ENCODE data around the gene CDK6. TPM values are rescaled to one million over a fixed set of nuclear protein-coding genes. Genes with fewer than 3 reads are reported as not detected.

The CDK6 gene
- polyA plus RNA-seq, 1 experiment = 29.2 TPM

- no peak overlapping the region for H3K4me3 ChIP-seq (ENCODE audit: low read depth, low read length)
- H3K36me3 ChIP-seq (ENCODE audit: control insufficient read depth, insufficient read depth, low read length) = no peaks in the 10 kb centered on the region; the same call in none of the 2 replicates
- no peak for TF ChIP-seq CTCF (IDR thresholded peaks at IDR 0.05; ENCODE audit: insufficient read depth, low read depth, low read length)
- H3K27me3 ChIP-seq (ENCODE audit: control insufficient read depth, insufficient read depth, low read length) = no peaks in the 10 kb centered on the region
- DNase-seq (ENCODE audit: low read depth) = peak; percentile 82
- ChIA-PET POLR2A (no interaction called here), CTCF (no interaction called here)
Measured at GRCh38 chr7:92751902-92752901, 84.2 kb downstream of the CDK6 start.

DNA sequence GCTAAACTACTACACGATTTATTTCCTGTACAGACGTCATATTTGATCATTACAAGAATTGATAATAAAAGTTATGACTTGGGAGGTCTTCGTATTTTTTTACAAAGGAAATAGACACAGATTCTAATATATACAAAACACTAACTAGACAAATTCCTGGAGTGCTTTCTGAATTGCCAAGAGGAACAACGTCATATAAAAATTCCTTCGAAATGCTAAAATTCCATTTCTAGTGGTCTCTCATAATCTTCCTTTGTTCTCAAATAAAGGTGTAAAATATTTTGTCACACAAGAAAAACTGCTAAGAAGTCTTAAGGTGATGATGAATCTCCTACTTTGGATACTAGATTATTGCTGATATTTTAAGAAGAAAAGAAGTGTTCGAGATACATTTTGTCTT is 85.4 kb downstream of the CDK6 start:
- ChIA-PET CTCF (no interaction called here), POLR2A (no interaction called here)
- TF ChIP-seq CTCF (IDR thresholded peaks at IDR 0.05; ENCODE audit: insufficient read depth, low read depth, low read length) = no peak
- H3K27me3 ChIP-seq (ENCODE audit: control insufficient read depth, insufficient read depth, low read length) = no peaks in the 10 kb centered on the region
- H3K4me3 ChIP-seq (ENCODE audit: low read depth, low read length) = no peak overlapping the region
- DNase-seq (ENCODE audit: low read depth) = no peak
- H3K36me3 ChIP-seq (ENCODE audit: control insufficient read depth, insufficient read depth, low read length) = no peaks in the 10 kb centered on the region; the same call in none of the 2 replicates

GRCh38 chr7:92750447-92750839 is 85.9 kb downstream of the CDK6 start:
- POLR2A ChIA-PET = no interaction called here
- TF ChIP-seq CTCF (IDR thresholded peaks at IDR 0.05; ENCODE audit: insufficient read depth, low read depth, low read length) = no peak
- Histone ChIP-seq H3K36me3 (ENCODE audit: control insufficient read depth, insufficient read depth, low read length) (no peaks in the 10 kb centered on the region; the same call in none of the 2 replicates), H3K27me3 (ENCODE audit: control insufficient read depth, insufficient read depth, low read length) (no peaks in the 10 kb centered on the region), H3K4me3 (ENCODE audit: low read depth, low read length) (no peak overlapping the region)
- CTCF ChIA-PET = no interaction called here
- DNase-seq (ENCODE audit: low read depth) = no peak

- no peaks in the 10 kb centered on the region; the same call in none of the 2 replicates for H3K36me3 ChIP-seq (ENCODE audit: control insufficient read depth, insufficient read depth, low read length)
- ChIA-PET POLR2A (no interaction called here), CTCF (no interaction called here)
- H3K4me3 ChIP-seq (ENCODE audit: low read depth, low read length) = no peak overlapping the region
- TF ChIP-seq CTCF (IDR thresholded peaks at IDR 0.05; ENCODE audit: insufficient read depth, low read depth, low read length) = no peak
- no peaks in the 10 kb centered on the region for H3K27me3 ChIP-seq (ENCODE audit: control insufficient read depth, insufficient read depth, low read length)
- no peak for DNase-seq (ENCODE audit: low read depth)
Measured at GRCh38 chr7:92749832-92750446, 86.4 kb downstream of the CDK6 start.

- Histone ChIP-seq H3K36me3 (ENCODE audit: control insufficient read depth, insufficient read depth, low read length) (no peaks in the 10 kb centered on the region; the same call in none of the 2 replicates), H3K4me3 (ENCODE audit: low read depth, low read length) (no peak overlapping the region), H3K27me3 (ENCODE audit: control insufficient read depth, insufficient read depth, low read length) (no peaks in the 10 kb centered on the region)
- no peak for DNase-seq (ENCODE audit: low read depth)
- ChIA-PET POLR2A (no interaction called here), CTCF (no interaction called here)
- TF ChIP-seq CTCF (IDR thresholded peaks at IDR 0.05; ENCODE audit: insufficient read depth, low read depth, low read length) = no peak
Measured at GRCh38 chr7:92749327-92749755, 87.0 kb downstream of the CDK6 start.

All from BJ (cell line).